Brain pericyte (primary cell): ENCODE measurements around the gene CLEC18A.
"Not testable (repeated sequence)": the region's sequence is repeated elsewhere in the genome, so short reads cannot be mapped to it uniquely, and the experiment has no call there.

Experiments
- DNase-seq: peaks from one replicate; pipeline ENCODE4 v3.0.0-alpha.2; 2012; ENCODE audit warnings: low read depth, low spot score

CLEC18A gene

GRCh38 chr16:69930117-69930776 lies 20.9 kb upstream of the CLEC18A start:
- DNase-seq: no peak

DNA sequence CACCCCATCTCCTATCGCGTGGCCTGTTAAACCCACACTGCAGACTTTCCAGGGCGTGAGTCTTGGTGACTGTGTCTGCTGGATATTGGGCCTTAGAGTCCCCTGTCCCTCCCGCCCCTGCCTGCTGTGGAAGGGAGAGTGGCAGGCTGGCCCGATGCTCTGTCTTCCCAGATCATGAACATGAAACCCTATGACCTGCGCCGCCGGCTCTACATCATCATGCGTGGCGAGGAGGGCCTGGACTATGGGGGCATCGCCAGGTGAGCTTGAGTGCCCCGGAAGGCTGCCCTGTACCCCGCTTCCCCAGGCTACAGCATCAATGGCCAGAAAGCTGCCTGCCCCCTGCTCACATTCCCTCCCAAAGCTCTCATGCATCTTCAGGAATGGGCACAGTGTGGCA lies 19.5 kb upstream of the CLEC18A start:
- DNase-seq: no peak

DNA sequence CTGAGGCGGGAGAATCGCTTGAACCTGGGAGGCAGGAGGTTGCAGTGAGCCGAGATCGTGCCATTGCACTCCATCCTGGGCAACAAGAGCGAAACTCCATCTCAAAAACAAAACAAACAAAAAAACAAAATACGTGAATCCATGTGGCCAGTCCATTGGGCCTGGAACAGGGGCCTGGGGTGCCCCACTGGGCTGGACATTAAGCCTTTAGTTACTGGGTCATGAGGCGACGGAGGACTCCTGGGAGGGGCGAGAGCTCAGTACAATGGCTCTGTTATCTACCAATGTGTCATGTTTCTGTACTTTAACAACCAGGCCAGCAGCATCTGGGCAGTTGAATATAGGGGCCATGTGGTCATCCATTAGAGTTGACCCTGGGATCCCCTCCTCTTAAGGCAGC lies 18.9 kb upstream of the CLEC18A start:
- no peak for DNase-seq

GRCh38 chr16:69932691-69933392 lies 18.3 kb upstream of the CLEC18A start:
- no peak for DNase-seq

DNA sequence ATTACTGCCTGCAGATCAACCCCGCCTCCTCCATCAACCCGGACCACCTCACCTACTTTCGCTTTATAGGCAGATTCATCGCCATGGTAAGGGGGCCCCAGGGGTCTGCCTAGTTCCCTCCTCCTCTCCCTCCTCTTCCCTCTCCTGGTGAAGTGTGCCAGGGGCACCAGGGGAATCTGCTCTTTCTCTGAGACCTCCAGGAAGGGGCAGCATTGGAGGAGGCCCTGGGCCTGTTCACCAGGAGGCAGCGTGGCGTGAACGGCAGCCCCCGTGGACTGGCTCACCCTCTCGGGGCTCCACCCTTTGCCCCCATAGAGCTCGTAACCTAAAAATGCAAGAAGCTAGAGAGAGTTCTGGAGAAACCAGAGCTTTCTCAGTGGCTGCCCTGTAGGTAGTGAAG lies 17.1 kb upstream of the CLEC18A start:
- no peak for DNase-seq

DNA sequence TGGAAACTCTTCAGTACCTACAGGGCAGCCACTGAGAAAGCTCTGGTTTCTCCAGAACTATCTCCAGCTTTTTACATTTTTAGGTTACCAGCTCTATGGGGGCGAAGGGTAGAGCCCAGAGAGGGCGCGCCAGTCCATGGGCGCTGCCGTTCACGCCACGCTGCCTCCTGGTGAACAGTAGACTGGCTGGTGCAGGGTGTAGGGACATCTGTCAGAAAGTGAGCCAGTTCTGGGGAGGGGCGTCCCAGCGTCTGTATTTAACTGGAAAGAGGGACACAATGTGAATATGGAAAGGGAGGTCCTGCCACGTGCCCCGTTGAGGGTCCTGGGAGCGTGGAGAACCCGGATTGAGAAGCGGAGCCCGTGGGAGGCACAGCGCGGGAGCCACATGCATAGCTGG lies 16.4 kb upstream of the CLEC18A start:
- DNase-seq: no peak

DNA sequence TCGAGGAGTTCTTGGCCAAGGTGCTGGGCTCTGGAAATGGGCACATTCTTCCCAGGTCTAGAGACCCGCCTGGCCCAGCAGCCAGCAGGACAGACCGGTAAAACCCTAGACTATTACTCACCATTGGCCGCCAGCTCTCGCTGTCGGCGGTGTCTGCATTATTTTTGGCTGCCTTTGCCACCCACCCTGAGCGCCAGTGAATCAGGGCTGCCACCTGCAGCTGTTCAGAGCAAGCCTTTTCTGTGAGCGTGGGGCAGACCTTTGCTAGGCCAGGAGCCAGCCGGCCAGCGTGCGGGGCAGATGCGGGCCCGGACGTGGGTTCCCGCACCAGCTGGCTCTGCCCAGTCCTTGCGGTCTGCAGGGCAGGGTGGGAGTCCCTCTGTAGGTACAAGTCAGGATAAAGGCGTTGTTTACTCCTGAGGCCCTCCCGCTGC lies 15.8 kb upstream of the CLEC18A start:
- no peak for DNase-seq

GRCh38 chr16:69935740-69936139 lies 15.4 kb upstream of the CLEC18A start:
- DNase-seq: no peak

DNA sequence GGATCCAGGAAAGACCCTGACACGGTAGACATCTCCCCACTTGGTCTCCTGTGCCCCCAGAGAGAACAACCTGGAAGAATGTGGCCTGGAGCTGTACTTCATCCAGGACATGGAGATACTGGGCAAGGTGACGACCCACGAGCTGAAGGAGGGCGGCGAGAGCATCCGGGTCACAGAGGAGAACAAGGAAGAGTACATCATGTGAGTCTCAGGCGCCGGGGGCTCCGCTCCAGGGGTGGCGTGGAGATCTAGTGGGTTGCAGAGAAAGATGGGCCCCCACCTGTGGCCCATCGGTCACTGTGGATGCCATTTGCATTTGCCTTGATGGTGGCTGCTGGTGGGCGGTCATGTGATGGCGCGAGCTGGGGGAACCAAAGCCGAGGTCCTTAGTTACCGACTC lies 14.9 kb upstream of the CLEC18A start:
- no peak for DNase-seq

GRCh38 chr16:69936751-69937211 lies 14.4 kb upstream of the CLEC18A start:
- no peak for DNase-seq

- no peak for DNase-seq
Measured at GRCh38 chr16:69937465-69937951, 13.6 kb upstream of the CLEC18A start.

DNA sequence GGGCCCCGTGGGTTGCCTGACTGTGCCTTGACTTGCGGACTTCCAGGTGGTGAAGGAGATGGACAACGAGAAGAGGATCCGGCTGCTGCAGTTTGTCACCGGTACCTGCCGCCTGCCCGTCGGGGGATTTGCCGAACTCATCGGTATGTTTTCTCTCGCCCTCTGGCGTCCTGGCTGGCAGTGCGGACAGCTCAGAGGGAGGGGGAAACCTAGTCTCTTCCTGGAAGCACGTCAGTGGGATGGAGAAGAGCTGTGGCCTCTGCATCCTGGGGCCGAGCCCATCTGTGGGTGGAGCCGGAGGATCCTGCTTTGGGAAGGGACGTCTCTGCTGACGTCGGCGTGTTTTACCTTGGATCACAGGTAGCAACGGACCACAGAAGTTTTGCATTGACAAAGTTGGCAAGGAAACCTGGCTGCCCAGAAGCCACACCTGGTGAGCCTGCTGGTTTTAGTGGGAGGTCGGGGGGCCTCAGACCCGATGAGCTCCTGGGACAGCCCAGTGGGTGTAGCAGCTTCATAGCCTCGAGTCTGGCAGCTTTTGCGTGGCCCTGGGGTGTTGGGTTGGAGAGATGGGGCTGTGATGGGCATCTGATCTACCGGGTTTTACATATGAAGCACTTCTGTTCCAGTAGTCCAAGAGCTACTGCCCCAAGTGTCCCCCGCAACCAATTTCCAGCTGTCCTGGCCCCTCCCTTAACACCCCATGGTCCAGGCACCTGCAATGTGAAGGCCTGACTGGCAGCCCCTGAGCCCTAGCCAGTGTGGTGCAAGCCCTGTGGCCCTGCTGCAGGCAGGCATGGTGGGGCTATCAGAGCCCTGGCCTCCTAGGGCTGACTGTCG lies 11.9 kb upstream of the CLEC18A start:
- DNase-seq: no peak

DNA sequence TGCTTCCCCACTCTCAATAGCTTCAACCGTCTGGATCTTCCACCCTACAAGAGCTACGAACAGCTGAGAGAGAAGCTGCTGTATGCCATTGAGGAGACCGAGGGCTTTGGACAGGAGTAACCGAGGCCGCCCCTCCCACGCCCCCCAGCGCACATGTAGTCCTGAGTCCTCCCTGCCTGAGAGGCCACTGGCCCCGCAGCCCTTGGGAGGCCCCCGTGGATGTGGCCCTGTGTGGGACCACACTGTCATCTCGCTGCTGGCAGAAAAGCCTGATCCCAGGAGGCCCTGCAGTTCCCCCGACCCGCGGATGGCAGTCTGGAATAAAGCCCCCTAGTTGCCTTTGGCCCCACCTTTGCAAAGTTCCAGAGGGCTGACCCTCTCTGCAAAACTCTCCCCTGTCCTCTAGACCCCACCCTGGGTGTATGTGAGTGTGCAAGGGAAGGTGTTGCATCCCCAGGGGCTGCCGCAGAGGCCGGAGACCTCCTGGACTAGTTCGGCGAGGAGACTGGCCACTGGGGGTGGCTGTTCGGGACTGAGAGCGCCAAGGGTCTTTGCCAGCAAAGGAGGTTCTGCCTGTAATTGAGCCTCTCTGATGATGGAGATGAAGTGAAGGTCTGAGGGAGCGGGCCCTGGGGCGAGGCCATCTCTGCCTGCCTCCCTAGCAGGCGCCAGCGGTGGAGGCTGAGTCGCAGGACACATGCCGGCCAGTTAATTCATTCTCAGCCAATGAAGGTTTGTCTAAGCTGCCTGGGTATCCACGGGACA lies 11.1 kb upstream of the CLEC18A start:
- no peak for DNase-seq

- DNase-seq: no peak
Measured at GRCh38 chr16:69940676-69941075, 10.5 kb upstream of the CLEC18A start.

GRCh38 chr16:69941251-69942098 lies 9.7 kb upstream of the CLEC18A start:
- DNase-seq: no peak

DNA sequence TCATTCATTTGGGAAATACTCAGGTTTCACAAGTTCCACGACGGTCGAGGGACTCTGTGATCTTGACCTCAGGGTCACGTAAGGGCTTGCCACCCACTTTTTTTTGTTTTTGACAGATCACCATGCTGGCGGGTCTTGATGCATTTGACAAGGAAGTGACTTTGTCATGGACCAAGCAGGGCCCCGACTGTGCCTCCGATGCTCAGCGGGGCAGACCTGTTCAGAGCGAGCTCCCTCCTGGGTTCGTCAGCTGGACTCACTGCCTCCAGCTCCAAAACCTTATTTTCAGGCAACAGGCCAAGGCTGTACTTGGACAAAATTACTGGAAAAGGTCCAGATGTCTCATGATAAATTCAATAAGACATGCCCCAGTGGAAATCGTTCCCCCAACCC lies 9.0 kb upstream of the CLEC18A start:
- DNase-seq: no peak

DNA sequence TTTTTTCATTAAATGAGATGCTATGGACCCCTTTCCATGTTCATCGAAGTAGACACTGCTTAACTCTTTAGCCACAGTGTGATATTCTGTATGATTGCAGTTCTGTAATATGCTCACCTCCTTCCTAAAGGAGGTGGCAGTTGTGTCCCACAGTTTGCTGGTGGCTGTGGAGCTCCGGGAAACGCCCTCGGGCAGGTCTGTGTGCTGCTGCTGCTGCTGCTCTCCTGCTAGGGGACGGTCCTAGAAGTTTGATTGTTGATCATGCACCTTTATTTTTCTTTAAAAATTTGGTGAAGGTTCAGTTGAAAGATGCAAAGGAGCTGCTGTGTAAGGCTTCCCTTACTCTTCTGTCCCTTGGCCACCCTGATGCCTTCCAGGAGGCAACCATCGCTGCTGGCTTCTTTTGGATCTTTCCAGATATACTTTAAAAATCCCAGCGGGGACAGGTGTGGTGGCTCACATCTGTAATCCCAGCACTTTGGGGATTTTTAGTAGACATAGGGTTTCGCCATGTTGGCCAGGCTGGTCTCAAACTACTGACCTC lies 8.4 kb upstream of the CLEC18A start:
- no peak for DNase-seq

GRCh38 chr16:69943241-69944036 lies 7.7 kb upstream of the CLEC18A start:
- DNase-seq: not testable (repeated sequence)

- DNase-seq: not testable (repeated sequence)
Measured at GRCh38 chr16:69950411-69950810, 723 bp upstream of the CLEC18A start.

DNA sequence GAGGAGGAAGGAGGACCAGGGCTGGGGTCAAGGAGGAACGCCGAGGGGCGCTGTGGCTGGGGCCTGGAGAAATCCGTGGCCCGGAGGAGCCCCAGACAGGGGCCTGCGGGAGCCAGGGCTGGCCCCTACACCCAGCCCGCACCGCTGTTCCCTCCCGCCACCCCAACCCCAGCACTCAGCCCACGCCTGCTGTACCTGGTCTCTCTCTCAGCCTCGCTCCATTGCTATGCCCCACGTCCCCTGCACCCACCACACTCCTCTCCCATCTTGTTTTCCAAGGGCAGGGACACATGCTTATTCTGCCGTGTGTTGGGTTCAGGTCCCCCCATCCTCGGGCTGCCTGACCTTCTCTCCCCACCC lies 518 bp downstream of the CLEC18A start:
- not testable (repeated sequence) for DNase-seq
